ENCODE data around the gene HERC2.

HERC2 gene

GRCh38 chr15:28107904-28108275 is 214.1 kb downstream of the HERC2 start:
- no peak for DNase-seq

GRCh38 chr15:28107111-28107903 is 214.7 kb downstream of the HERC2 start:
- DNase-seq = no peak

- no peak for DNase-seq
Observed at GRCh38 chr15:28106294-28107110, 215.5 kb downstream of the HERC2 start.

- DNase-seq = no peak
Observed at GRCh38 chr15:28105793-28106192, 216.2 kb downstream of the HERC2 start.

- no peak for DNase-seq
Observed at GRCh38 chr15:28105224-28105791, 216.7 kb downstream of the HERC2 start.

GRCh38 chr15:28104326-28104725 is 217.7 kb downstream of the HERC2 start:
- no peak for DNase-seq

DNA sequence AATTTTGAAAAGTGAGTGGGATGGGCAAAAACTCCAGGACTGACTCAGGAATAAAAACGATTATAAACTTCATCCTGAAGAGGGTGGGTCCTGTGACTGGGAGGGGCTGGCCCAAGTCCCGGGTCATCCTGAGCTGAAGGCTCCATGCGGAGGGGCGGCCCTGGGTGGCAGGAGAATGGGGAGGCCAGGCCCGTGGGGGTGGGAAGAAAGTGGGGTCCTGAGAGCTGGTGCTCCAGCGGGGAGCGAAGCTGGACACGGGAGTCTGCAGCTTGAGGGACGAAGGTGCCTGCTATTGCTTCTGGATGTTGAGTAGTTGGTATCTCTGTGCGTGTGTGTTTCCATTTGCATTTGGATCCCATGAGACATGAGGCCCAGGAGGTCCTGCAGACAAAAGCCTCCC is 218.1 kb downstream of the HERC2 start:
- DNase-seq = no peak

GRCh38 chr15:28101983-28102441 is 220.0 kb downstream of the HERC2 start:
- no peak for DNase-seq

- no peak for DNase-seq
Observed at GRCh38 chr15:28101201-28101600, 220.8 kb downstream of the HERC2 start.

DNA sequence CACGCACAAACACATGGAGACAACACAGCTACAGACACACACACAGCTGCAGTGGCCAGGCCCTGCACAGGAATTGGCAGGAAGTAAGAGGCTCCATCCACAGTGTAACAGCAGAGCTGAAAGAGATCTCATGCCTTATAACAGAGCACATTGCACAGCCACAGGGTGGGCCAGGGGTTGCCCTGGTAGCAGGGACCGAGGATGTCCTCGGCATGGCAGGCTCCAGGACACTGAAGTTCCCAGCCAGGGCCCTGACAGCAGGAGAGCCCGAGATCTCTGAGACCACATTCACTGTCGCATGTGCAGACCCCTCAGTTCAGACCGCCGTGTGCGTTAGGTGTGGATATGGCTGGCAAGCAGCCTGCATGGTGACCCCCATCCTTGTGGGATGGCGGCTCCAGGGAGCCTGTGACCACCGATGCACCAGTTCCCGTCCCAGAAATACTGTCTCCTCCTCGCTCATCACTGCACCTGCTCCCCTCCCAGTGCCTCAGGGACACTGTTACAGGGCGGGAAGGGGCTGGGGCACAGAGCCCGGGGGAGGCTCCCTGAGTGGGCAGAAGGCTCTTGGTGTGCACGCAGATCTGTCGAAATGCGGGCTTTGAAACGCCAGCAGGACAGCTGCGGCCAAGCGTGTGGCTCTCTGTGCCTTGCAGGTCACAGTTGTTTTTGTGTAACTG is 221.3 kb downstream of the HERC2 start:
- no peak for DNase-seq

DNA sequence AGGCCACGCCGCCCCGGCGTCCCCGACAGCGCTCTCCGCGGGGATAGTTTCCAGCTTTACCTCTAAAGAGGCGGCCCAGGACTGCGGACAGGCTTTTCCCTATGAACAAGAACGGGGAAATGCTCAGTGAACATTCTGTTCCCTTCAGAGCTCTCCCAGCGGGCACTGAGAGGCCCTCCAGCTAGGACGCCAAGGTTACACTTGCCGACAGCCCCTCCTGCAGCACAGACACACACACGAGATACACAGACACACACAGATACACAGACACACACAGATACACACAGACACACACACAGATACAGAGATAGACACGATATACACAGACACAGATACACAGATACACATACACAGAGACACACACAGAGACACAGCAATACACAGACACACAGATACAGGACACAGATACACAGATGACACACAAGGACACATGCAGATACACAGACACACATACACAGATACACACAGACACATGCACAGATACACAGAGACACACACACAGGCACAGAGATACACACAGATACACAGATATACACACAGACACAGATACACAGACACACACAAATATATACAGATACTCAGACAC is 222.3 kb downstream of the HERC2 start:
- no peak for DNase-seq

- DNase-seq = no peak
Observed at GRCh38 chr15:28098766-28099554, 223.0 kb downstream of the HERC2 start, which contains the start of gene OCA2. Gene OCA2 (minus strand): TSS chr15:28099315. CDS start chr15:28081874, 17,441 bp downstream.

GRCh38 chr15:28098360-28098765 is 223.6 kb downstream of the HERC2 start:
- DNase-seq = no peak

GRCh38 chr15:28097656-28098359 is 224.2 kb downstream of the HERC2 start:
- DNase-seq = no peak

DNA sequence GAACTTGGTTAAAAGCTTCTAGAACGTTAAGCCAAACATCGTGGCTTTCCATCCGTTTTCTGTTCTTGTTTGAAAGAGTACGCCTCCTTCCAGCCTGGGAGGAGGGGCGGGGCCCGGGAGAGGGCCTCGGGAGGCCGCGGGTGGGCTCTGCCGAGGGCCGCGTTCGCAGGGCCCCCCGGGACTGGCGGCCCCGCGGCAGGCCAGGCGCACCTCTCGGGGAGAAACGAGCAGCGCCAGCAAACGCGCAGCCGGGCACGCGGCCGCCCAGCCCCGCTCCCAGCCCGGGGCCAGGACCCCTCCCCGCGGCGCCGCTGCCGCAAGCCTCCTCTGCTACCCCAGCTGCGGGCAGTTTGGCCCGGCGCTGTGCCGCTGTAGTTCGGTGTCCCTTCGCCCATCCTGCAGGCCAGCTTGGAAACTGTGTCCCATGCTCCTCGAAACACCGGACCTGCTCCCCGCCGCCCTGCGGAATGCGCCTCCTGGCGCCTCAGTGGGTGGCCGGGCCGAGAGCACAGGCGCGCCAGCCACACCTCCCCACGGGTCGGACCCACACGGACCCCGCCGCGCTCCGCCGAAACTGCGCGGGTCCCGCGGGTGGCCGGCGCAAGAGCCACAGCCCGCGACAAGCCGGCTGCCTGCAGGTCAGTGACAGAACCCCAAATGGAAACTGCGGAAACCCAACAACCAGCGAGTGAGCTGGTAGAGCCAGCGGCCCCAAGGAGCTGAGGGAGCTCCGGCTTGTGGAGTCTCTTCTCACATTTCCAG is 225.1 kb downstream of the HERC2 start:
- DNase-seq = no peak

DNA sequence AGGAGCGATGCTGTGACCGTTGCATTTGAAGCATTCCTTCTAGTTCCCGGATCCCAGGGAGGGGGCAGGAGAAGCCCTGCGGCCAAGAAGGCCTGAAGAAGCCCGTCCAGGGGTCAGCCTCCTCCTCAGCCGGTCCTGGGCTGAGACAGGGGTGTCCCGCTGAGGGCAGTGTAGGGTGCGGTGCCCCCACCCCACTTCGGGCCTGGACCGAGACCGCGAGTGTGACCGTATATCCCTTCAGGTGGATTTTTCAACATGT is 225.6 kb downstream of the HERC2 start:
- no peak for DNase-seq

DNA sequence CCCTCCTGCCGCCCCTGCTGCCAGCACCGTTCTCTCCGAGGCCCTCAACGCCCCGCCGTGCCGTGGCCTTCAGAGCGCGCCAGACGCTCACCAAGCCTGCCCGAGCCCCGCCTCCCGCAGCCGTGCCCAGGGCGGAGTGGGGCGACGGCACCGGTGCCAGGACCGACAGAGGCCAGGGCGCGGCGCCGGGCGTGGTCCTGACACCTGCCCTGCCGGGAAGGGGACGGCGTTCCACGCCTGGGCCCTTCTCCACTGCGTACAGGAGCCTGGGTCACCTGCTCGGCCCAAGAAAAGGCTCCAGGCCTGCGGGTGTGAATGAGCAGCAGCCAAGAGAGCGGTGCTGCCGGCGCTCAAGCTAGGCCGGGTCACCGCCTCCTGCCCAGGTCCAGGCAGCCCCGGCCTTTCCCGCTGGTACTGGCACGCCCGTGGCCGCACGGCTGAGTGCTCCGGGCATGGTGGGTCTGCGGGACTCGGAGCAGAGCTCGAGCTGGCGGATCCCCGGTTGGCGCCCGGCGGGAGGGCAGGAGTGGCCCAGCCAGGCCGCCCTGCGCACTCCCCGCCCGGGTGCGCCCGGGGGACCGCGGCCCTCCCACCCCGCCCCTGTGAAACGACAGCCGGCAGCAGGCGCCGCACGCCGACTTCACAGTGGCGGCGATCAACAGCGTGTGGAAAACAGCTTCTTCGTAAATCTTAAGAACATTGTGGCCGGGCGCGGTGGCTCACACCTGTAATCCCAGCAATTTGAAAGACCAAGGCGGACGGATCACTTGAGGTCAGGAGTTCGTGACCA is 227.1 kb downstream of the HERC2 start:
- DNase-seq = no peak

DNA sequence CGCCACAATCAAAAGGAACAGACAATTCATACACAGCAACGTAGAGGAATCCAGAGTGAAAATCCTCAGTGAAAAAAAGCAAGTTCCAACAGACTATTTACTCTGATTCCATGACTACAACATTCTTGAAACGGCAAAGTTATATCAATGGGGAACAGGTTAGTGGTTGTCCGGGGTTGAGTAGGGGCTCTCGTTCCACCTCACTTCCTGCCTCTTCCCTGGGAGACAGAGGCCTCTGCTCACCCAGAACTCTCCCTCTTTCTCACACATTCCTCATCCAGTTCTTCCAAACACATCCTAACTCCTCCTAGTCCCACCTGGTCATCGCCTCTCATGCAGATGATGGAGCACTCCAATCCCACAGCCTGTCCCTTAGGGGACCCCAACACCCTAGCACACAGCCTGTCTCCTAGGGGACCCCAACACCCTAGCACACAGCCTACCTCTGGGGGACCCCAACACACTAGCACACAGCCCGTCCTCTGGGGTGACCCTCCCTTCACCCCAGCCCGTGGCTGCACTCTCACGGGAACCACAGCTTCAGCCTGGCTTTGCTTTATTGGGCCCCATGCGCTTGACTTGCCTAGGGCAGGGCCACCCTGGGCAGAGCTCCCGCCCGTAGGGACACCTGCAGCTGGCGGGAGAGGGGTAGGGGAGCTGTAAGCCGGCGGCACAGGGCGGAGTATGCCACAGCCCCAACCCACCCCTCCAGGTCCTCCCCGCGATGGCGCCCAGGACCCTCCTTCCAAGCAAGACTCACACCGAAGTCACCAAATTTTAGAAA is 228.0 kb downstream of the HERC2 start:
- no peak for DNase-seq

- DNase-seq = no peak
Observed at GRCh38 chr15:28091313-28091712, 230.7 kb downstream of the HERC2 start.
